Common myeloid progenitor, CD34-positive (primary cell): ENCODE data around the gene IL17RB.

ENCODE experiments used
- CTCF ChIA-PET: fragments of 350-600 bp; sonication (Branson Sonifier 250); formaldehyde crosslinking; loops from one replicate; lab custom pipeline; 2021; ENCODE audit warnings: antibody characterized with exemption; lab: Charles Lee
- POLR2A ChIA-PET: fragments of 350-600 bp; sonication (Branson Sonifier 250); formaldehyde crosslinking; loops from one replicate; lab custom pipeline; 2021; ENCODE audit warnings: antibody characterized with exemption; lab: Charles Lee
- DNase-seq, 3 donors: peaks; one replicate each; pipeline versions ENCODE4 v3.0.0 to v3.0.0-alpha.2; 2013
- H3K27ac ChIP-seq, 2 experiments: 1 replicate in 1 of 2; 2 replicates in 1 of 2; pipeline ENCODE4 v1.7.0; 2013; ENCODE audit warnings: inconsistent platforms in 2 of 2, low read length in 2 of 2, mild to moderate bottlenecking in 2 of 2, low read depth in 1 of 2, moderate library complexity in 1 of 2; ENCODE audit not compliant: severe bottlenecking in 2 of 2, insufficient read depth in 1 of 2, poor library complexity in 1 of 2
- H3K27me3 ChIP-seq, 5 experiments: replicated peaks in 2 of 5; 1 replicate in 3 of 5; 2 replicates in 2 of 5; pipeline versions ENCODE4 v1.6.1 to v1.7.0; 2013; ENCODE audit warnings: low read length in 4 of 5, mild to moderate bottlenecking in 2 of 5, moderate library complexity in 2 of 5, inconsistent platforms in 1 of 5; ENCODE audit not compliant: insufficient read depth in 5 of 5, control insufficient read depth in 4 of 5
- H3K36me3 ChIP-seq, 4 experiments: 1 replicate in 2 of 4; 2 replicates in 2 of 4; pipeline versions ENCODE4 v1.6.1 to v1.7.0; 2013; ENCODE audit warnings: low read length in 3 of 4, control low read depth in 1 of 4, mild to moderate bottlenecking in 1 of 4; ENCODE audit not compliant: control insufficient read depth in 4 of 4, insufficient read depth in 4 of 4
- H3K4me1 ChIP-seq, 4 experiments: 1 replicate in 3 of 4; 2 replicates in 1 of 4; pipeline versions ENCODE4 v1.6.1 to v1.7.1; 2013; ENCODE audit warnings: low read length in 3 of 4, mild to moderate bottlenecking in 3 of 4, control low read depth in 1 of 4, inconsistent platforms in 1 of 4, moderate library complexity in 1 of 4; ENCODE audit not compliant: control insufficient read depth in 4 of 4, insufficient read depth in 4 of 4; ENCODE audit errors: control extremely low read depth in 1 of 4
- H3K4me3 ChIP-seq, 7 experiments: 1 replicate in 4 of 7; 2 replicates in 3 of 7; pipeline versions ENCODE4 v1.5.1 to v1.7.0; 2013; ENCODE audit warnings: mild to moderate bottlenecking in 7 of 7, low read length in 6 of 7, moderate library complexity in 6 of 7, inconsistent platforms in 2 of 7, low read depth in 2 of 7, control low read depth in 1 of 7; ENCODE audit not compliant: insufficient read depth in 4 of 7, control insufficient read depth in 1 of 7; ENCODE audit errors: extremely low read depth in 1 of 7
- H3K9me3 ChIP-seq, 5 experiments: 1 replicate in 4 of 5; 2 replicates in 1 of 5; pipeline versions ENCODE4 v1.6.1 to v1.7.1; 2013; ENCODE audit warnings: low read length in 4 of 5, mild to moderate bottlenecking in 2 of 5, inconsistent platforms in 1 of 5, low read depth in 1 of 5, moderate library complexity in 1 of 5; ENCODE audit not compliant: control insufficient read depth in 4 of 5, insufficient read depth in 2 of 5; ENCODE audit errors: control extremely low read depth in 1 of 5
- WGBS: methylation state at CpG from one replicate; pipeline ENCODE4 v1.1.5; 2013; ENCODE audit not compliant: insufficient coverage; 5-methylcytosine and 5-hydroxymethylcytosine counted together

IL17RB gene

DNA sequence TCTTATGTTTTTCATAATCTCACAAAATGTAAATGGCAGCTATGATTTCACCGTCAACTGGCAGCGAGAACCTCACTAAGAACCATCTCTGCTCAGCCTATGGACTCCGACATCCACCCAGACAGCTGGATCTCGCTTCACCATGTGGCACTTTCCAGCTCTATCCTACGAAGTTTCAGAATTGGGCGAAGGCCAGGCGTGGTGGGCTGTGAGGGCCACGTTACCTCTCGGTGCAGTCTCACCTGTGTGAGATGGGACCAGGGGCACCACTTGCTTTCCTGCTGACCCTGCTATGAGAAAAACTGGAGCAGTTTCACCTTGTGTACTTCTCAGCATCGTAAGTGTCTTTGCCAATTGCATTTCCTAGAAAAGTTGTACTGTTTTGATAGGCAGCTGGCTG, 32.5 kb upstream of the IL17RB start:
- ChIA-PET POLR2A (interaction anchor here (1.0 kb wide), 1 partner anchor 41 kb away, joined by 3 read pairs; no protein-coding TSS in a partner anchor), CTCF (no interaction called here)
- Histone ChIP-seq H3K9me3 (no peaks in the 10 kb centered on the region), H3K4me3 (no peak overlapping the region), H3K4me1 (peaks cover 0 to 10% (median 3%) of the 10 kb centered on the region in 4 experiments), H3K36me3 (no peaks in the 10 kb centered on the region), H3K27ac (no peak overlapping the region), H3K27me3 (peaks cover 0 to 3% (median 2%) of the 10 kb centered on the region in 5 experiments)
- WGBS, result 98% methylated on average over 9 of the region's 10 CpGs
- DNase-seq, result no peak

DNA sequence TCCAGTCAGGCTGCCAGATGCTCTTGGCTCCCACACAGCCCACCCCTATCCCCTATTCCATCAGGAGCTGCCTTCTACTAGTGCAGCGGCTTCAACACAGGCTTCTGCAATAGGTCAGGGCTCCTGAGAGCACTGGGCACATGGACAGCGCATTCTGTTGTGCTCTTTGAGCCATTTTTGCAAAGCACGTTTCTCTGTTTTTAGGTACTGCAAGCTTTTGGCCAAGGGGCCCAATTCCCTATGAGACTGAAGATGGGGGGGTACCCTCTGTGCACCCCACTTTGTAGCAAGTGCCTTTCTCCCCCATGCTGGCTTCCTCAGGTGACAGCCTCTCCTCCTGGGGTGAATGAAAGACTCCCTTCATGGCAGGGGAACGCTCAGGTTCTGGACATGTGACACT, 31.3 kb upstream of the IL17RB start:
- ChIA-PET POLR2A (no interaction called here), CTCF (no interaction called here)
- peaks cover 0 to 3% (median 2%) of the 10 kb centered on the region in 5 experiments for H3K27me3 ChIP-seq
- H3K36me3 ChIP-seq, result no peaks in the 10 kb centered on the region
- no peak overlapping the region for H3K4me3 ChIP-seq
- no peaks in the 10 kb centered on the region for H3K9me3 ChIP-seq
- 100% methylated on average over 4 of the region's 4 CpGs for WGBS
- H3K4me1 ChIP-seq, result peaks cover 0 to 10% (median 3%) of the 10 kb centered on the region in 4 experiments
- H3K27ac ChIP-seq, result no peak overlapping the region
- DNase-seq, result no peak

DNA sequence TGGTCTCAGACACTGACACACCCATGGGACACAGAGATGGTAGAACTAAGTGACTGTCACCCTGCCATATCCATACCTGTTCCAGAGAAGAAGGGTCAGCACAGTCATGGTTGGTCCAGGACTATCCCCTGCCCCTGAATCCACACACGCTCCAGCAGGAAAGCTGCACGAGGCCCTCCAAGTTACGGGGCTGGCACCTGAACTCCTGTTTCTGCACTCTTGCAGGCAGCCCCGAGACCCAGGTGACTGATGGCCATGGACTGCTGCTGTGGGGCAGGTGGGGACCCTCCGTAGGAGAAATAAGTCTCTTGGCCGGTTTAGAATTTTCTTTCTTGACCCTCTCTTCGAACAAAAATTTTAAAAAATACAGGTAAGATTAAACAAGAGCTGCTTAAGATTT, 30.7 kb upstream of the IL17RB start:
- CTCF ChIA-PET, result no interaction called here
- Histone ChIP-seq H3K4me1 (peaks cover 0 to 10% (median 3%) of the 10 kb centered on the region in 4 experiments), H3K36me3 (no peaks in the 10 kb centered on the region), H3K27me3 (peaks cover 0 to 3% (median 2%) of the 10 kb centered on the region in 5 experiments), H3K4me3 (no peak overlapping the region), H3K9me3 (no peaks in the 10 kb centered on the region), H3K27ac (no peak overlapping the region)
- POLR2A ChIA-PET, result no interaction called here
- DNase-seq, result no peak
- WGBS, result 100% methylated on average over 7 of the region's 7 CpGs

DNA sequence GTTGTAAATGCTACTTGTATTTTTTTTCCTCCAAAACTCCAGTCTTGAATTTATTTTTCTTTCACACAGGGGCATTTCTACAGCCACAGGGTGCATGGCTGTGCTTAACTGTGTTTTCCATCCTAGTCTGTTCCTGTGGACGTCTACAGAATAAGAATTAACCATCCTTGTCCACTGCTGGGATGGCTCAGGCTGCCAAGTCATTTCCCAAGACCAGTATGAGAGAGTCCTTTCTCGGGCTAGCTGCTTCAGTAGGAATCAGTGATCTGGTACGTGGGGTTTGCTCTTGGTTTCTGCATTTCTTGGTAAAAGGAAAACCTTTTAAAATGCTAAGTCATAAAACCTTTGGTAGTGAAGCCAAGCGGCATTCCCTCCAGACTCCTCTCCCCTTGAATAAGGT, 29.9 kb upstream of the IL17RB start:
- H3K4me3 ChIP-seq, result no peak overlapping the region
- DNase-seq, result no peak
- H3K27ac ChIP-seq, result no peak overlapping the region
- H3K4me1 ChIP-seq, result peaks cover 0 to 10% (median 3%) of the 10 kb centered on the region in 4 experiments
- no peaks in the 10 kb centered on the region for H3K36me3 ChIP-seq
- peaks cover 0 to 5% (median 0%) of the 10 kb centered on the region in 5 experiments for H3K27me3 ChIP-seq
- 94% methylated on average over 4 of the region's 4 CpGs for WGBS
- CTCF ChIA-PET, result no interaction called here
- no peaks in the 10 kb centered on the region for H3K9me3 ChIP-seq
- POLR2A ChIA-PET, result no interaction called here

DNA sequence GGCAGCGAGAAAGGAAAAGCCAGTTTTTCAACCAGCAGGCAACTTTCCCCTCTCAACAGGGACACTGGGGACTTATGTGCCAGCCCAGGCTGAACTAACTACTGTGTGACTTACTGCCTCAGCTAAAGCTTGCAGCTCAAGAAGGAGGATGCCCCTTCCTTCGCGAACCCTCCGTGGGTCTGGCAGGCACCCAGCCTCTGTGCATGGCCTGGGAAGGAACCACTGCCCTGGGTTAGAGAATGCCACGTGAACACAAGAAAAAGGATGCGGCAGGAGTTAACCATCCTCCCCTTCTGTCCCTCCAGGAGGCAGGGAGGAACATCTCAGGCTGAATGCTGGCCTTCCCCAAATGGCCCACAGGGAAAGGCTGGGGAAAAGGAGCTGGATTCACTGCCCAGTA, 29.2 kb upstream of the IL17RB start:
- H3K4me1 ChIP-seq, result peaks cover 0 to 10% (median 3%) of the 10 kb centered on the region in 4 experiments
- ChIA-PET POLR2A (no interaction called here), CTCF (no interaction called here)
- no peak overlapping the region for H3K4me3 ChIP-seq
- no peaks in the 10 kb centered on the region for H3K9me3 ChIP-seq
- DNase-seq, result no peak
- peaks cover 0 to 5% (median 0%) of the 10 kb centered on the region in 5 experiments for H3K27me3 ChIP-seq
- H3K36me3 ChIP-seq, result no peaks in the 10 kb centered on the region
- WGBS, result 72% methylated on average over 6 of the region's 6 CpGs
- no peak overlapping the region for H3K27ac ChIP-seq

DNA sequence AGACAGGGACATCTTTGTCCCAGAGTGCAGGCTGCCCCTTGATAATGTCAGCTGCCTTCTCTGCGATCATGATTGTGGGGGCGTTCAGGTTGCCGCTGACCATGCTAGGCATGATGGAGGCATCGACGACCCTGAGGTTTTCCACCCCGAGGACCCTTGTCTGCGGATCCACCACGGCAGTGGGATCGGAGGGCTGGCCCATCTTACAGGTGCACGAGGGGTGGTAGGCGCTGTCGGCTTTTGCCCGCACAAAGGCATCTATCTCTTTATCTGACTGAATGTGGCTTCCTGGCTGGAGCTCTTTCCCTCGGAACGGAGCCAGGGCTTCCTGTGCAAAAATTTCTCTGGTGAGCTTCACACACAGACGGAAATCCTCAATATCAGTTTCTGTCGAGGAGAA, 28.6 kb upstream of the IL17RB start:
- peaks cover 0 to 5% (median 0%) of the 10 kb centered on the region in 5 experiments for H3K27me3 ChIP-seq
- ChIA-PET CTCF (no interaction called here), POLR2A (no interaction called here)
- H3K36me3 ChIP-seq, result no peaks in the 10 kb centered on the region
- 88% methylated on average over 17 of the region's 17 CpGs for WGBS
- no peak overlapping the region for H3K4me3 ChIP-seq
- no peak for DNase-seq
- H3K4me1 ChIP-seq, result peaks cover 0 to 10% (median 3%) of the 10 kb centered on the region in 4 experiments
- no peak overlapping the region for H3K27ac ChIP-seq
- H3K9me3 ChIP-seq, result no peaks in the 10 kb centered on the region

DNA sequence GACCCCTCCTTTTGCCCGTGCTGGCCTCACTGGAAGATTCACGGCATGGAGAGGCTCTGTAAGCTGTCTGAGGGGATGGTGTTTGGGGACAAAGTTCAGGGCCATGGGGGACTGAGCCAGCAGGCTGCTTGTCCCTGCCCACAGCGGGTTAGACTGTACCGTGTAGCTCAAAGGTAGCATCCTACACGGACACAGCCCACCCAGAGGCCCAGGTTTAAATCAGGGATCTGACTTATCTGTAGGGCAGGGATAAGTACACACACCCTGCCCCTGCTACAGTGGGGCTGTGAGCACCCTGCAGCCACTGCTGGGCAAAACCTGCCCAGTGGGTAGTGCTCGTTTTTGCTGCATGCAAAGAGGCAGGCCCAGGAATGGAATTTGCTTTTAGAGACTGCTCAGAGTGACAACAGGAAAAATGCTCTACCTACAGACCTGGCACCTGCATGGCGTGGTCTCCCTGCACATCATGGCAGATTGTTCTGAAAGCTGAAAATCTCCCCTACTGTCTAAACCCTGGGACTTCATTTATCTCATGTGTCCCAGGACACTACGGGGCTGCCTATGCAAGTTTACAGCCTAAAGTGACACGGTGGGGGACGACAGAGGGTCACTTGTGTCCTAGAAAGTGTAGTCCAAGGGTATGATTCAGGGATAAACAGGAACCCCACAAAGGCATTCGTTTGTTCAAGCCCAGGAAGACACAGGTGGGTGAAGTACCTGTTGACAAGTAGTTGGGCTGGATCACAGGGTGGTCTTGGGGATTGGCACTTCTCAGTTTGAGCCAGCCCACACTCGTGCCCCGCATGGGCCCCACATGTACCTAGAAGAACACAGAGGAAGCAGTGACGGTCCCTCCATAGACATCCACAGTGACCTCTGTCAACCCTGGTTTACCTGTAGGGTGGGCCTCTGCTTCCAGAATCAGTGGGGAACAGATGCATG, 27.9 kb upstream of the IL17RB start:
- Histone ChIP-seq H3K4me3 (no peak overlapping the region), H3K27me3 (peaks cover 0 to 5% (median 0%) of the 10 kb centered on the region in 5 experiments), H3K27ac (no peak overlapping the region), H3K9me3 (no peaks in the 10 kb centered on the region), H3K4me1 (peaks cover 0 to 10% (median 3%) of the 10 kb centered on the region in 4 experiments), H3K36me3 (no peaks in the 10 kb centered on the region)
- WGBS, result 91% methylated on average over 13 of the region's 14 CpGs
- POLR2A ChIA-PET, result no interaction called here
- CTCF ChIA-PET, result no interaction called here
- DNase-seq, result no peak
